Measurements from ENCODE around the gene ETFB.

DNA sequence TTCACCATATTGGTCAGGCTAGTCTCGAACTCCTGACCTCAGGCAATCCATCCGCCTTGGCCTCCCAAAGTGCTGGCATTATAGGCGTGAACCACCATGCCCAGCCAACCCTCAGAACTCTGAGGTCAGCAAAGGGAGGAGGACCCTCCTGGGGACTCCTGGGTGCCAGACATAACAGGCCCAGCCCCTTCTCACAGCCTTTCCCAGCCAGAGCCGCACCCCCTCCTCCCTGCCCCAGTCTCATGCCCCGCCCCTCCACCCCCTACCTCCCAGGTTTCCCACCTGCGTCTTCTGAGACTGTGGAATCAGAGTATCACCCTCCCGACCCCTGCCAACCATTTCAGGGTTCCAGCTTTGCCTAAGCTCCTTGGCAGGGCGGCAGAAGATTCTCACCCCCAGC is 49.5 kb downstream of the ETFB start:
- TF ChIP-seq TEAD4 (IDR thresholded peaks at IDR 0.05; ENCODE audit: borderline replicate concordance, insufficient read depth), result no peak
- no peak for TF ChIP-seq TAF1 (IDR thresholded peaks at IDR 0.05; ENCODE audit: borderline replicate concordance, low read depth, low read length)
- no peak for TF ChIP-seq GABPA (IDR thresholded peaks at IDR 0.05; ENCODE audit: low read depth)
- no peak for TF ChIP-seq EP300 (IDR thresholded peaks at IDR 0.05; ENCODE audit: borderline replicate concordance in 1 of 2, low read depth in 1 of 2, low read length in 1 of 2)
- TF ChIP-seq, protein P1, sequence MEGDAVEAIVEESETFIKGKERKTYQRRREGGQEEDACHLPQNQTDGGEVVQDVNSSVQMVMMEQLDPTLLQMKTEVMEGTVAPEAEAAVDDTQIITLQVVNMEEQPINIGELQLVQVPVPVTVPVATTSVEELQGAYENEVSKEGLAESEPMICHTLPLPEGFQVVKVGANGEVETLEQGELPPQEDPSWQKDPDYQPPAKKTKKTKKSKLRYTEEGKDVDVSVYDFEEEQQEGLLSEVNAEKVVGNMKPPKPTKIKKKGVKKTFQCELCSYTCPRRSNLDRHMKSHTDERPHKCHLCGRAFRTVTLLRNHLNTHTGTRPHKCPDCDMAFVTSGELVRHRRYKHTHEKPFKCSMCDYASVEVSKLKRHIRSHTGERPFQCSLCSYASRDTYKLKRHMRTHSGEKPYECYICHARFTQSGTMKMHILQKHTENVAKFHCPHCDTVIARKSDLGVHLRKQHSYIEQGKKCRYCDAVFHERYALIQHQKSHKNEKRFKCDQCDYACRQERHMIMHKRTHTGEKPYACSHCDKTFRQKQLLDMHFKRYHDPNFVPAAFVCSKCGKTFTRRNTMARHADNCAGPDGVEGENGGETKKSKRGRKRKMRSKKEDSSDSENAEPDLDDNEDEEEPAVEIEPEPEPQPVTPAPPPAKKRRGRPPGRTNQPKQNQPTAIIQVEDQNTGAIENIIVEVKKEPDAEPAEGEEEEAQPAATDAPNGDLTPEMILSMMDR (IDR thresholded peaks at IDR 0.05), result no peak
- TF ChIP-seq FOXJ3 (CRISPR knock-in tag; IDR thresholded peaks at IDR 0.05), result no peak
- TF ChIP-seq, protein P2, sequence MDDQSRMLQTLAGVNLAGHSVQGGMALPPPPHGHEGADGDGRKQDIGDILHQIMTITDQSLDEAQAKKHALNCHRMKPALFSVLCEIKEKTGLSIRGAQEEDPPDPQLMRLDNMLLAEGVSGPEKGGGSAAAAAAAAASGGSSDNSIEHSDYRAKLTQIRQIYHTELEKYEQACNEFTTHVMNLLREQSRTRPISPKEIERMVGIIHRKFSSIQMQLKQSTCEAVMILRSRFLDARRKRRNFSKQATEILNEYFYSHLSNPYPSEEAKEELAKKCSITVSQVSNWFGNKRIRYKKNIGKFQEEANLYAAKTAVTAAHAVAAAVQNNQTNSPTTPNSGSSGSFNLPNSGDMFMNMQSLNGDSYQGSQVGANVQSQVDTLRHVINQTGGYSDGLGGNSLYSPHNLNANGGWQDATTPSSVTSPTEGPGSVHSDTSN (IDR thresholded peaks at IDR 0.05), result no peak
- no peak for TF ChIP-seq SMC3 (IDR thresholded peaks at IDR 0.05; ENCODE audit: low read depth, low read length)
- TF ChIP-seq, protein P3, sequence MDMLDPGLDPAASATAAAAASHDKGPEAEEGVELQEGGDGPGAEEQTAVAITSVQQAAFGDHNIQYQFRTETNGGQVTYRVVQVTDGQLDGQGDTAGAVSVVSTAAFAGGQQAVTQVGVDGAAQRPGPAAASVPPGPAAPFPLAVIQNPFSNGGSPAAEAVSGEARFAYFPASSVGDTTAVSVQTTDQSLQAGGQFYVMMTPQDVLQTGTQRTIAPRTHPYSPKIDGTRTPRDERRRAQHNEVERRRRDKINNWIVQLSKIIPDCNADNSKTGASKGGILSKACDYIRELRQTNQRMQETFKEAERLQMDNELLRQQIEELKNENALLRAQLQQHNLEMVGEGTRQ (IDR thresholded peaks at IDR 0.05; ENCODE audit: borderline replicate concordance, low read depth, low read length), result no peak
- no peak for TF ChIP-seq POLR2AphosphoS5 (IDR thresholded peaks at IDR 0.05; ENCODE audit: low read depth, low read length)
- TF ChIP-seq, protein P4, sequence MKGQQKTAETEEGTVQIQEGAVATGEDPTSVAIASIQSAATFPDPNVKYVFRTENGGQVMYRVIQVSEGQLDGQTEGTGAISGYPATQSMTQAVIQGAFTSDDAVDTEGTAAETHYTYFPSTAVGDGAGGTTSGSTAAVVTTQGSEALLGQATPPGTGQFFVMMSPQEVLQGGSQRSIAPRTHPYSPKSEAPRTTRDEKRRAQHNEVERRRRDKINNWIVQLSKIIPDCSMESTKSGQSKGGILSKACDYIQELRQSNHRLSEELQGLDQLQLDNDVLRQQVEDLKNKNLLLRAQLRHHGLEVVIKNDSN (IDR thresholded peaks at IDR 0.05; ENCODE audit: borderline replicate concordance, low read depth), result no peak
- TF ChIP-seq EZH2phosphoT487 (IDR thresholded peaks at IDR 0.05; ENCODE audit: borderline replicate concordance, low read depth), result no peak
- TF ChIP-seq CHD2 (IDR thresholded peaks at IDR 0.05; ENCODE audit: low read length, partially characterized antibody), result no peak
- no peak for TF ChIP-seq RAD21 (IDR thresholded peaks at IDR 0.05; ENCODE audit: low read length)
